T-helper 22 cell (primary cell): ENCODE results near the gene RGPD8.

ENCODE experiments used
- DNase-seq: peaks from one replicate; pipeline ENCODE4 v3.0.0-alpha.2; 2020; ENCODE audit warnings: low read depth

RGPD8 gene

DNA sequence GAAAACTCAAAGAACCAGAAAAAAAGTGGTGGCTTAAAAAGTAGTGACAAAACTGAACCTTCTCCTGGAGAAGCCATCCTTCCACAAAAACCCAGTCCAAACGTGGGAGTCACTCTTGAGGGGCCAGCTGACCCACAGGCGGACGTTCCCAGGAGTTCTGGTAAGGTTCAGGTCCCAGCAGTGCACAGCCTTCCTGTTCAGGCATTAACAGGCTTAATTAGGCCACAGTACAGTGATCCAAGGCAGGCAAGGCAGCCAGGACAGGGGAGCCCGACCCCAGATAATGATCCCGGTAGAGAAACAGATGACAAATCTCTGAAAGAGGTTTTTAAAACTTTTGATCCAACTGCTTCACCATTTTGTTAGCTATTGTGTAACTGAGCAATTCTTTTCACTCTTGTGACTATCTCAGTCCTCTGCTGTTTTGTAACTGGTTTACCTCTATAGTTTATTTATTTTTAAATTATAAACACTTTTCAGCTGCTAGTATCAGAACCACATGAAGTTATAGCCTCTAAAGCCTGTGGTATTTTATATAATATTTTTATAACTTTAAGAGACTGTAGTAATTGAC lies 101.2 kb downstream of the RGPD8 start:
- no peak for DNase-seq

DNA sequence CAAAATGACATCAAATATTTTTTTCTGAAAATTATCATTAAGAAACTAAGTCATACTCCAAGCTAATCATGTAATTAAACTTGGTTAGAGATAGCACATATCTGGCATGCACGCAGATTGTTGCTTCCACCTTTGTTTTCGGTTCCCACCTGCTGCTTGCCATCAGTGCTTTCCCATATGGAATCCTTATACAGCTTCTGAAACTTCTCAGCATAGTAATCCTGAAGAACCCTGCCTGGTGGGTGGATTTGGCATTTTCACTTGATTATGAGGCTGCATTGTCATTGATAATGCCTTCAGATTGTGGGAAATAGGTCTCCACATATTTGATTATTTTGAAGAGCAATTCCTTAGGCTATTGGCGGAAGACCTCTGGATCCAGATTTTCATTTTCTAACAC lies 110.5 kb downstream of the RGPD8 start:
- no peak for DNase-seq

DNA sequence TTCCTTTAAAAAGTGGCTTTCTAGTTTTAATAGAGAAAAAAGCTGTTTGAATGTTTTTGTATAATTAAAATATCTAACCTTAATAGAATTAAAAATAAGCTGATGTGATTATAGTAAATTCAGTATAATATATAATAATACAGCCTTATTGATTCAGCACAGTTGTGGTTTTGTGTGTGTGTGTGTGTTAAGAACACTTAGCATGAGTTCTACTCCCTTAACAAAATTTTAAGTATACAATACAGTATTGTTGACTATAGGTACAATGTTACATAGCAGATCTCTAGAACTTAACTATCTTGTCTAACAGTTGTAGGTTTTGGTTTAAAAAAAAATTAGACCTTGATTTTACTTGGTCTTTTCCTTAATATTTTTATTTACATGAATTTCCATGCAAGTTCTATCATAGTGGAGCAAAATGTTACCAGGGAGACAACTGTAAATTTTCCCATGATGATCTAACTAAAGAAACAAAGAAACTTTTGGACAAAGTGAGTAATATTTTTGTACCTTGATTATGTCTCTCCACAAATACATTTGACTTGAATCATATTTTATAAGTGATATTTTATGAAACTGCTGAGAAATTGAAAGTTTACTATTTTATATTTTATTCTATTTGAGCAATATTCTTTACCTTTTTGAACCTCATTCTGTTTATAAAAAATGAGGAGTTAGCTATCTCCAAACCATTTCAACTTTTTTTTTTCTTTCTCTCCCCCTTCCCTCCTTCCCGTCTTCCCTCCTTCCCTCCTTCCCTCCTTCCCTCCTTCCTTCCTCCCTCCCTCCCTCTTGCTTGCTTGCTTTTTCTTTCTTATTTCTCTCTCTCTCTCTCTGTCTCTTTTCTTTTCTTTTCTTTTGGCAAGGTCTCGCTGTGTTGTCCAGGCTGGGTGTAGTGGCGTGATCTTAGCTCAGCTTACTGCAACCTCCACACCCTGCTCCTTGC lies 111.8 kb downstream of the RGPD8 start:
- no peak for DNase-seq
